Prostate gland (tissue), 2 donors: ENCODE results near the gene MIS12. TPM values are rescaled to one million over a fixed set of nuclear protein-coding genes. Genes with fewer than 3 reads are reported as not detected.

Experiments
- DNase-seq: peaks from one replicate; pipeline ENCODE4 v3.0.0-alpha.2; 2019; ENCODE audit warnings: low spot score
- H3K27ac ChIP-seq, 2 donors: fragments of 200-600 bp; sonication (generic); 2 replicates each; pipeline ENCODE4 v1.5.1; 2017 to 2019
- H3K27me3 ChIP-seq: fragments of 200-600 bp; sonication (generic); replicated peaks from 2 replicates; pipeline ENCODE4 v1.5.1; 2019; ENCODE audit not compliant: insufficient read depth
- H3K36me3 ChIP-seq, 2 donors: fragments of 200-600 bp; sonication (generic); 1 replicate in 1 of 2; 2 replicates in 1 of 2; pipeline versions ENCODE4 v1.5.1 to v1.8.1; 2017 to 2019
- H3K4me1 ChIP-seq: fragments of 200-600 bp; sonication (generic); replicated peaks from 2 replicates; pipeline ENCODE4 v1.5.1; 2019
- H3K4me3 ChIP-seq, 2 donors: fragments of 200-600 bp; sonication (generic); 2 replicates each; pipeline ENCODE4 v1.5.1; 2017 to 2019
- H3K9me3 ChIP-seq: fragments of 200-600 bp; sonication (generic); 2 replicates; pipeline ENCODE4 v1.5.1; 2017
- POLR2A ChIP-seq: fragments of 450-650 bp; IDR thresholded peaks from one replicate; pipeline ENCODE4 v1.6.1; 2016; ENCODE audit warnings: antibody characterized with exemption, mild to moderate bottlenecking
- POLR2AphosphoS5 ChIP-seq: sonication (generic); formaldehyde crosslinking; IDR thresholded peaks from one replicate; pipeline ENCODE4 v1.6.1; 2017; ENCODE audit warnings: antibody characterized with exemption
- WGBS: methylation state at CpG from one replicate; pipeline ENCODE4 v1.1.5; 2018; 5-methylcytosine and 5-hydroxymethylcytosine counted together
- intact Hi-C: fragments of 100-400 bp; cut with DNase I; formaldehyde crosslinking; loops from one replicate; pipeline ENCODE4 v1.14.2; 2022
- total RNA-seq, 2 donors: library from RNA; depleted of rRNA; stranded (reverse); fragments of >200 nt; gene quantifications; one replicate each; pipeline ENCODE4 v1.1.0, GENCODE V29; 2016
- TF ChIP-seq, protein P1 (sequence below), 4 experiments: fragments of 200-600 bp in 2 of 4; fragments of 450-650 bp in 2 of 4; sonication (generic) in 2 of 4; IDR thresholded peaks; 1 replicate in 3 of 4; 2 replicates in 1 of 4; pipeline ENCODE4 v1.5.1; 2016 to 2019; ENCODE audit warnings: antibody characterized with exemption in 4 of 4, mild to moderate bottlenecking in 2 of 4, moderate library complexity in 2 of 4

Gene MIS12
- total RNA-seq, 2 donors from 2014 or later: 7.9 to 18.7 TPM

DNA sequence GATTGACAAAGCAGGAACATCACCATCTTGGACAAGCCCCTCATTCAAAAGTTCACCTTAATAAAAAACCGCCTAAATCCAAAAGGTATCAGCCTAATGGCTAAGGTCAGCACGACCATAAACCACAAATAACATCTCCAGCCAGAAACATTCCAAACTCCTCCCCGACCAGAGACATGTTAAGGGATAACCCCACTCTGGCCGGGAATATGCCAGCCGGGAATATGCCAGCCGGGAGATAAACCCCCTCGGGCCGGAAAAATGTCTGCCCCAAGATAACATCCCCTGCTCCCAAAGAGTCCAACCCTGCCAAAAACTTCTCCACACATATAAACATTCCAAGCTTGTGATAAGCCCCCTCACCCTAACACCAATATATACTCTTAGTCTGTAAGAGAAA is 18.9 kb upstream of the MIS12 start:
- Histone ChIP-seq H3K36me3 (no peaks in the 10 kb centered on the region), H3K27ac (no peak overlapping the region), H3K27me3 (no peaks in the 10 kb centered on the region), H3K4me3 (peak overlapping the region; percentile 48 to 95), H3K4me1 (peaks cover 3% of the 10 kb centered on the region), H3K9me3 (no peaks in the 10 kb centered on the region)
- TF ChIP-seq POLR2AphosphoS5 (no peak), POLR2A (no peak)
- intact Hi-C loops: no loop called here
- DNase-seq: no peak
- 2% methylated on average over 8 of the region's 8 CpGs for WGBS

DNA sequence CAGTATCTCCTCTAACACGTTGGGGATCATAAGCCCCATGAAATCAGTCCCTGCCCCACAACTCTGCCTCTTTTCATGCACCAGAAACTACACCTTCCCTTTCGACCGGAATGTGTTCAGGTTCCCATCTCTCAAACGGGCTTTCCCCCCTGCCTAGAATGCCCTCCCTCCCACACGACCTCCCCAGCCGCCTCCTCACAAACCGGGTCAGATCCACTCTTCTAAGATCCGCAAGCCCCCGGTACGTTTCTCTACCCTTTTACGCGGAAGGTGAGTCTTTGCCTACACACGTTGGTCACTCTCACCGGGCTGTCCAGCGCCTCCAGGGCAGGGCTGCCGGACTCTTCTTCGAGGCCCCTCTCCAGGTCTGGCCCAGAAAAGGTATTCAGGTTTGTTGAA is 18.3 kb upstream of the MIS12 start:
- H3K4me1 ChIP-seq: peaks cover 3% of the 10 kb centered on the region
- H3K36me3 ChIP-seq: no peaks in the 10 kb centered on the region
- TF ChIP-seq POLR2A: no peak
- TF ChIP-seq POLR2AphosphoS5: no peak
- TF ChIP-seq, protein P1, sequence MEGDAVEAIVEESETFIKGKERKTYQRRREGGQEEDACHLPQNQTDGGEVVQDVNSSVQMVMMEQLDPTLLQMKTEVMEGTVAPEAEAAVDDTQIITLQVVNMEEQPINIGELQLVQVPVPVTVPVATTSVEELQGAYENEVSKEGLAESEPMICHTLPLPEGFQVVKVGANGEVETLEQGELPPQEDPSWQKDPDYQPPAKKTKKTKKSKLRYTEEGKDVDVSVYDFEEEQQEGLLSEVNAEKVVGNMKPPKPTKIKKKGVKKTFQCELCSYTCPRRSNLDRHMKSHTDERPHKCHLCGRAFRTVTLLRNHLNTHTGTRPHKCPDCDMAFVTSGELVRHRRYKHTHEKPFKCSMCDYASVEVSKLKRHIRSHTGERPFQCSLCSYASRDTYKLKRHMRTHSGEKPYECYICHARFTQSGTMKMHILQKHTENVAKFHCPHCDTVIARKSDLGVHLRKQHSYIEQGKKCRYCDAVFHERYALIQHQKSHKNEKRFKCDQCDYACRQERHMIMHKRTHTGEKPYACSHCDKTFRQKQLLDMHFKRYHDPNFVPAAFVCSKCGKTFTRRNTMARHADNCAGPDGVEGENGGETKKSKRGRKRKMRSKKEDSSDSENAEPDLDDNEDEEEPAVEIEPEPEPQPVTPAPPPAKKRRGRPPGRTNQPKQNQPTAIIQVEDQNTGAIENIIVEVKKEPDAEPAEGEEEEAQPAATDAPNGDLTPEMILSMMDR (IDR thresholded peaks at IDR 0.05): no peak
- no peak for DNase-seq
- intact Hi-C loops: loop anchor here (2.0 kb wide), 1 partner anchor 47 kb away; the partner anchor contains the start of gene RPAIN
- under 1% methylated on average over 17 of the region's 17 CpGs for WGBS
- H3K4me3 ChIP-seq: peak overlapping the region; percentile 48 to 95
- H3K27me3 ChIP-seq: no peaks in the 10 kb centered on the region
- H3K27ac ChIP-seq: peak overlapping the region in 1 of 2 donors; percentile 75
- no peaks in the 10 kb centered on the region for H3K9me3 ChIP-seq

DNA sequence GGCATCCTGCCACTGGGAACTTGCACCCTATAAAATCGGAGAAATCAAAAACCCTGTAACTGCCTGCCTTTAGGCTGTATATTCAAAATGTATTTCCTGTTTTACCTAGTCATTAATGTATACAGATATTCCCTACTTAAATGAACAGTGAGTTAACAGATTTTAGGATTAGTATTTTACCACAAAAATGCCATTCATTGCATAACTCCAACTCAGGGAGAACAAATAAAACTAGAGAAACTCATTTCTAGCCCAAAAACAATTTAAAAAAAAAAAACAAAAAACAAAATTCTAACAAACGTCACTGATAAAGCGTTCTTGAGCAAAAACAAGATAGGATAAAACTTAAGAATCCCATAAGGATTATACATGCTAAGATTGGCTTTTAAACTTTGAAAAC is 13.9 kb upstream of the MIS12 start:
- TF ChIP-seq, protein P1 (IDR thresholded peaks at IDR 0.05): no peak
- H3K27ac ChIP-seq: no peak overlapping the region
- no peak overlapping the region for H3K4me3 ChIP-seq
- DNase-seq: no peak
- intact Hi-C loops: no loop called here
- no peaks in the 10 kb centered on the region for H3K9me3 ChIP-seq
- H3K27me3 ChIP-seq: no peaks in the 10 kb centered on the region
- H3K4me1 ChIP-seq: peaks cover 2% of the 10 kb centered on the region
- peaks cover 0 to 17% of the 10 kb centered on the region in 2 donors for H3K36me3 ChIP-seq
- 71% methylated on average over 3 of the region's 3 CpGs for WGBS

DNA sequence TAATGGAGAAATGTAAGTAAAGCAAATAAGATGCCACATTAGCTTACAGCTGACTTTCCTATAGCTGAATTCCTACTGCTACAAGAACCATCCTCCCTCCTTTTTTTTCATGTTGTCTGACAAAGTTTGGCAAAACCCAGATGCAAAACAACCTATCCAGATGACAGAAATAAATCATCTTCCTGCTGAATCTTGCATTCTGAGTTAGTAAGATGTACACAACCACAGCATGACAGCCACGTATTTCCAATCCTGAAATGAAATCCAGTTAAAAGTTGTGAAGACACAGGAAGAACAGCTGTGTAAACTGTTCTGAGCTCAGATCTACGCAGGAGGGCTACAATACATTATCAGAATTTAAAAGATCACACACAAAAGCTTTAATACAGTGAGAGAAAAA is 12.5 kb upstream of the MIS12 start:
- Histone ChIP-seq H3K36me3 (peaks cover 0 to 28% of the 10 kb centered on the region in 2 donors), H3K4me3 (no peak overlapping the region), H3K9me3 (no peaks in the 10 kb centered on the region), H3K4me1 (no peaks in the 10 kb centered on the region), H3K27me3 (no peaks in the 10 kb centered on the region), H3K27ac (no peak overlapping the region)
- no peak for DNase-seq
- TF ChIP-seq, protein P1 (IDR thresholded peaks at IDR 0.05): no peak
- TF ChIP-seq POLR2A (no peak), POLR2AphosphoS5 (no peak)
- WGBS: 92% methylated on average over 2 of the region's 2 CpGs
- intact Hi-C loops: no loop called here

DNA sequence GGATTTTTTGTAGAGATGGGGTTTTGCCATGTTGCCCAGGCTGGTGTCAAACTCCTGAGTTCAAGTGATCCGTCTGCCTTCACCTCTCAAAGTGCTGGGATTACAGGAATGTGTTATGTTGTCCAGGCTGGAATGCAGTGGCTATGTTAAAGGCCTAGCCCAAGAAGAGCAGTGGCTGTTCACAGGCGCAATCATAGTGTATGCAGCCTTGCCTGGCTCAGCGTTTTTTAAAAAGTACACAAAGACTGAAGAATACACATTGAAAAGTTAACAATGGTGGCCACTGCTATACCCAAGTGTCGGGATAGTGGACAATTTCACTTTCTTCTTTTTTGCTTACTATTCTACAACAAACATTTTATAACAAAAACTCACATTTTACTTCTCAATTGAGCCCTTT is 7.4 kb upstream of the MIS12 start:
- peaks cover 0 to 26% of the 10 kb centered on the region in 2 donors for H3K36me3 ChIP-seq
- no peaks in the 10 kb centered on the region for H3K9me3 ChIP-seq
- no peak overlapping the region for H3K27ac ChIP-seq
- TF ChIP-seq, protein P1 (IDR thresholded peaks at IDR 0.05): no peak
- TF ChIP-seq POLR2A (no peak), POLR2AphosphoS5 (no peak)
- no peaks in the 10 kb centered on the region for H3K4me1 ChIP-seq
- H3K4me3 ChIP-seq: no peak overlapping the region
- no peak for DNase-seq
- intact Hi-C loops: no loop called here
- no peaks in the 10 kb centered on the region for H3K27me3 ChIP-seq
- 75% methylated on average over 4 of the region's 4 CpGs for WGBS
